K562 (cell line): Measurements from ENCODE around the gene NR6A1. TPM values are rescaled to one million over a fixed set of nuclear protein-coding genes. Genes with fewer than 3 reads are reported as not detected.

Experiments
- ADNP ChIP-seq: fragments of 200-800 bp; sonication (Bioruptor generic); IDR thresholded peaks from 2 replicates; pipeline ENCODE4 v1.6.1; 2016; ENCODE audit warnings: missing genetic modification characterization, missing compliant biosample characterization
- CEBPG ChIP-seq, 3 experiments: fragments of 200-800 bp in 1 of 3; sonication (Bioruptor generic) in 1 of 3; sonication (generic) in 1 of 3; formaldehyde crosslinking in 1 of 3; IDR thresholded peaks in 2 of 3; conservative IDR thresholded peaks in 1 of 3; 2 replicates each; pipeline versions ENCODE4 v1.6.1 to v1.8.0; 2016 to 2022; ENCODE audit warnings: missing compliant biosample characterization in 2 of 3, missing genetic modification characterization in 2 of 3, mild to moderate bottlenecking in 1 of 3, missing genetic modification reagents in 1 of 3
- CTBP1 ChIP-seq: fragments of 450-650 bp; IDR thresholded peaks from 2 replicates; pipeline ENCODE4 v1.6.1; 2016; ENCODE audit warnings: borderline replicate concordance
- ESRRB ChIP-seq: fragments of 250-450 bp; sonication (Bioruptor Pico); IDR thresholded peaks from 2 replicates; pipeline ENCODE4 v1.5.0; 2020; ENCODE audit warnings: mild to moderate bottlenecking, moderate library complexity, borderline replicate concordance
- KAT7 ChIP-seq: sonication (generic); formaldehyde crosslinking; IDR thresholded peaks from 2 replicates; pipeline ENCODE4 v1.8.0; 2022; ENCODE audit warnings: missing genetic modification reagents, mild to moderate bottlenecking, borderline replicate concordance
- KDM2B ChIP-seq: fragments of 250-450 bp; sonication (Bioruptor Pico); IDR thresholded peaks from 2 replicates; pipeline ENCODE4 v1.8.0; 2021; ENCODE audit warnings: mild to moderate bottlenecking, moderate library complexity
- MAZ ChIP-seq, 2 experiments: fragments of 450-650 bp in 1 of 2; sonication (generic) in 1 of 2; formaldehyde crosslinking; IDR thresholded peaks in 1 of 2; conservative IDR thresholded peaks in 1 of 2; 2 replicates each; pipeline versions ENCODE4 v1.4.0 to v1.5.0; 2020; ENCODE audit warnings: mild to moderate bottlenecking in 1 of 2, missing genetic modification reagents in 1 of 2
- POLR2B ChIP-seq: fragments of 450-650 bp; IDR thresholded peaks from 2 replicates; pipeline ENCODE4 v1.6.1; 2018; ENCODE audit warnings: low read depth; ENCODE audit not compliant: partially characterized antibody
- POLR2G ChIP-seq: fragments of 200-400 bp; formaldehyde crosslinking; IDR thresholded peaks from 2 replicates; pipeline ENCODE4 v1.6.1; 2017; ENCODE audit warnings: low read depth, mild to moderate bottlenecking, antibody characterized with exemption, low read length, moderate library complexity
- RAD51 ChIP-seq: fragments of 450-650 bp; IDR thresholded peaks from 2 replicates; pipeline ENCODE4 v1.7.1; 2016; ENCODE audit warnings: low read depth, mild to moderate bottlenecking, borderline replicate concordance
- SAFB ChIP-seq: fragments of 200-400 bp; formaldehyde crosslinking; IDR thresholded peaks from 2 replicates; pipeline ENCODE4 v1.6.1; 2017; ENCODE audit warnings: low read depth, low read length, borderline replicate concordance
- SMAD4 ChIP-seq: fragments of 250-450 bp; sonication (Bioruptor Pico); conservative IDR thresholded peaks from 2 replicates; pipeline ENCODE4 v1.8.0; 2021; ENCODE audit warnings: inconsistent platforms, mild to moderate bottlenecking, moderate library complexity
- SREBF1 ChIP-seq: fragments of 150-350 bp; IDR thresholded peaks from 2 replicates; pipeline ENCODE4 v1.6.1; 2014; ENCODE audit warnings: antibody characterized with exemption, low read depth, low read length, borderline replicate concordance
- TEAD4 ChIP-seq, 2 experiments: sonication (generic) in 1 of 2; formaldehyde crosslinking in 1 of 2; IDR thresholded peaks; 2 replicates each; pipeline versions ENCODE4 v1.6.1 to v1.8.0; 2012 to 2022; ENCODE audit warnings: borderline replicate concordance in 1 of 2, inconsistent platforms in 1 of 2, low read length in 1 of 2, mild to moderate bottlenecking in 1 of 2, missing genetic modification reagents in 1 of 2
- ZNF184 ChIP-seq: sonication (generic); formaldehyde crosslinking; IDR thresholded peaks from 2 replicates; pipeline ENCODE4 v1.5.0; 2020; ENCODE audit warnings: missing genetic modification reagents
- ZNF311 ChIP-seq: fragments of 250-450 bp; sonication (Bioruptor Pico); IDR thresholded peaks from 2 replicates; pipeline ENCODE4 v1.4.0; 2020; ENCODE audit warnings: mild to moderate bottlenecking, moderate library complexity
- ZNF507 ChIP-seq: conservative IDR thresholded peaks from 2 replicates; pipeline ENCODE4 v1.6.1; 2017; ENCODE audit warnings: missing genetic modification characterization, missing compliant biosample characterization
- polyA plus RNA-seq, 8 experiments: library from polyadenylated mRNA; depleted of rRNA in 4 of 8; stranded (reverse) in 5 of 8; unstranded in 3 of 8; fragments of >200 nt; fragmentation: Nextera tagmentation in 2 of 8; fragmentation: Illumina TruSeq in 1 of 8; extraction: Ambion mirVana in 2 of 8; extraction: Trizol in 1 of 8; gene quantifications; 2 replicates each; pipeline versions ENCODE4 v1.2.1 to v1.2.3, GENCODE V29; 2011 to 2014; ENCODE audit warnings: inconsistent platforms in 1 of 8, missing spikeins in 1 of 8
- total RNA-seq, 7 experiments: library from RNA; depleted of rRNA in 6 of 7; stranded (reverse); fragments of >200 nt in 6 of 7; fragmentation: Illumina TruSeq in 2 of 7; extraction: Trizol in 2 of 7; gene quantifications; 2 replicates each; pipeline versions ENCODE4 v1.2.1 to v1.2.3, GENCODE V29; 2011 to 2021; ENCODE audit warnings: low replicate concordance in 1 of 7
- TF ChIP-seq, protein P1 (sequence below): sonication (generic); formaldehyde crosslinking; IDR thresholded peaks from 2 replicates; pipeline ENCODE4 v1.8.1; 2022; ENCODE audit warnings: missing genetic modification reagents
- TF ChIP-seq, protein P2 (sequence below): sonication (generic); formaldehyde crosslinking; IDR thresholded peaks from 2 replicates; pipeline ENCODE4 v1.4.0; 2020; ENCODE audit warnings: mild to moderate bottlenecking, missing genetic modification reagents
- TF ChIP-seq, protein P3 (sequence below): fragments of 450-650 bp; IDR thresholded peaks from 2 replicates; pipeline ENCODE4 v1.7.0; 2016; ENCODE audit warnings: borderline replicate concordance

NR6A1 gene
- total and polyA plus RNA-seq, 9 of the 15 experiments (the other 6 are each of a cell fraction or from before 2014, with no cell fraction given) = 9.7 to 55.4 (median 28.3) TPM

DNA sequence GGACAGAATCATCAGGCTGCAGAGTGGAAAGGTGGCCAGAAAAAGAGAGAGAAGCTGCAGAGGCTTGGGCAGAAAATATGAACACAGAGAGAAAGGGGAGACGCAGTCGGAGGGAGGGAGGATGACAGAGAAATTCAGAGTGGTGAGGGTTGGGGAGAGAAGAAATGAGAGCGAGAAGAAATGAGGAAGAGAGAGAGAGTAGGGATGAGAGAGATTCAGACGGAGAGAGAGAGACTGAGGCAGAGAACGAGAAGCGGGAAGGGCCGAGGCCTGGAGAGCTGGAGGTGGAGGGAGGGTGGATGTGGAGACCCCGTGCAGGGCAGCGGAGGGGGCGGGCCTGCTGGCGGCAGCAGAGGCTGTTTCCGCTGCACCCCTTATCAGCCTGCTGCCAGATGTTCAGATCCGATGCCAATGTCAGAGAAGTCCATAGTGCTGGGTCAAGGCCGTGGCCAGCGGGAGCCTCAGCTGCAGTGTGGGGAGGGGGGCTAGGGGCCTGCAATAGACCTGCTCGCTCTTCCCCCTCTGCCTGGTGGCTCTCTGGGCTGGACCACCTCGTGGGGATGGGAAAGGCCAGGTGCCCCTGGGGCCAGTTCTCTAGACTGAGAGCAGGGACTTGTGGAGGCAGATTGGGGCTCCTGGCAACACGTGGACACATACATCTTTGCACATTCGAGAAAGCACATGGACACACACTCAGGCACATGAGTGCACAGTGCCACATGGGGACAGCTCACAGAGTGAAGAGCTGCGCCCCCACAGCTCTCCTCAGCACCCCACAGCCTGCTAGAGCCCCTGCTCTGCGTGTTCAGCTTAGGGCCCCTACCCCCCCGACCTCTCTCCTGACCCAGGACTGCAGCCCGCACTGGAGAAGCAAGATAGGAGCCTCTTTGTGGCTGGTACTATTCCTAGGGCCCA, 259.0 kb downstream of the NR6A1 start (continued):
- TF ChIP-seq ADNP (tag) (no peak), POLR2G (peak; percentile 63), ZNF184 (CRISPR knock-in tag) (no peak), POLR2B (no peak), TEAD4 (IDR thresholded peaks at IDR 0.05; ENCODE audit: low read length) (0 out of 2 replicates have a peak, but pooled peaks have one; percentile 25), TEAD4 (CRISPR knock-in tag; IDR thresholded peaks at IDR 0.05; ENCODE audit: borderline replicate concordance) (no peak), MAZ (CRISPR knock-in tag; conservative IDR thresholded peaks at IDR 0.05 in 1 of 2, IDR thresholded peaks at IDR 0.05 in 1 of 2) (no peak), KDM2B (CRISPR knock-in tag) (no peak), RAD51 (no peak), CTBP1 (no peak), SREBF1 (no peak), ZNF311 (CRISPR knock-in tag) (no peak), CEBPG (CRISPR knock-in tag; IDR thresholded peaks at IDR 0.05) (no peak), CEBPG (tag; conservative IDR thresholded peaks at IDR 0.05 in 1 of 2, IDR thresholded peaks at IDR 0.05 in 1 of 2) (no peak), KAT7 (CRISPR knock-in tag) (no peak), ESRRB (no peak), ZNF507 (no peak), SMAD4 (no peak), SAFB (no peak)
- TF ChIP-seq, protein P1, sequence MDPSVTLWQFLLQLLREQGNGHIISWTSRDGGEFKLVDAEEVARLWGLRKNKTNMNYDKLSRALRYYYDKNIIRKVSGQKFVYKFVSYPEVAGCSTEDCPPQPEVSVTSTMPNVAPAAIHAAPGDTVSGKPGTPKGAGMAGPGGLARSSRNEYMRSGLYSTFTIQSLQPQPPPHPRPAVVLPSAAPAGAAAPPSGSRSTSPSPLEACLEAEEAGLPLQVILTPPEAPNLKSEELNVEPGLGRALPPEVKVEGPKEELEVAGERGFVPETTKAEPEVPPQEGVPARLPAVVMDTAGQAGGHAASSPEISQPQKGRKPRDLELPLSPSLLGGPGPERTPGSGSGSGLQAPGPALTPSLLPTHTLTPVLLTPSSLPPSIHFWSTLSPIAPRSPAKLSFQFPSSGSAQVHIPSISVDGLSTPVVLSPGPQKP (CRISPR knock-in tag) = no peak
- TF ChIP-seq, protein P2, sequence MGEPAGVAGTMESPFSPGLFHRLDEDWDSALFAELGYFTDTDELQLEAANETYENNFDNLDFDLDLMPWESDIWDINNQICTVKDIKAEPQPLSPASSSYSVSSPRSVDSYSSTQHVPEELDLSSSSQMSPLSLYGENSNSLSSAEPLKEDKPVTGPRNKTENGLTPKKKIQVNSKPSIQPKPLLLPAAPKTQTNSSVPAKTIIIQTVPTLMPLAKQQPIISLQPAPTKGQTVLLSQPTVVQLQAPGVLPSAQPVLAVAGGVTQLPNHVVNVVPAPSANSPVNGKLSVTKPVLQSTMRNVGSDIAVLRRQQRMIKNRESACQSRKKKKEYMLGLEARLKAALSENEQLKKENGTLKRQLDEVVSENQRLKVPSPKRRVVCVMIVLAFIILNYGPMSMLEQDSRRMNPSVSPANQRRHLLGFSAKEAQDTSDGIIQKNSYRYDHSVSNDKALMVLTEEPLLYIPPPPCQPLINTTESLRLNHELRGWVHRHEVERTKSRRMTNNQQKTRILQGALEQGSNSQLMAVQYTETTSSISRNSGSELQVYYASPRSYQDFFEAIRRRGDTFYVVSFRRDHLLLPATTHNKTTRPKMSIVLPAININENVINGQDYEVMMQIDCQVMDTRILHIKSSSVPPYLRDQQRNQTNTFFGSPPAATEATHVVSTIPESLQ = no peak
- TF ChIP-seq, protein P3, sequence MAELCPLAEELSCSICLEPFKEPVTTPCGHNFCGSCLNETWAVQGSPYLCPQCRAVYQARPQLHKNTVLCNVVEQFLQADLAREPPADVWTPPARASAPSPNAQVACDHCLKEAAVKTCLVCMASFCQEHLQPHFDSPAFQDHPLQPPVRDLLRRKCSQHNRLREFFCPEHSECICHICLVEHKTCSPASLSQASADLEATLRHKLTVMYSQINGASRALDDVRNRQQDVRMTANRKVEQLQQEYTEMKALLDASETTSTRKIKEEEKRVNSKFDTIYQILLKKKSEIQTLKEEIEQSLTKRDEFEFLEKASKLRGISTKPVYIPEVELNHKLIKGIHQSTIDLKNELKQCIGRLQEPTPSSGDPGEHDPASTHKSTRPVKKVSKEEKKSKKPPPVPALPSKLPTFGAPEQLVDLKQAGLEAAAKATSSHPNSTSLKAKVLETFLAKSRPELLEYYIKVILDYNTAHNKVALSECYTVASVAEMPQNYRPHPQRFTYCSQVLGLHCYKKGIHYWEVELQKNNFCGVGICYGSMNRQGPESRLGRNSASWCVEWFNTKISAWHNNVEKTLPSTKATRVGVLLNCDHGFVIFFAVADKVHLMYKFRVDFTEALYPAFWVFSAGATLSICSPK = peak; percentile 43; the same call in 1 of the 2 replicates
